Stimulated activated CD4-positive, alpha-beta T cell treated with anti-CD3 and anti-CD28 coated beads, Interleukin-12 subunit alpha, Interleukin-12 subunit beta, amount 100 ng/mL, for 4 hours (primary cell): ENCODE measurements around the gene VWA5B1.

ENCODE experiments used
- DNase-seq: peaks from one replicate; pipeline ENCODE4 v3.0.0-alpha.2; 2020

The VWA5B1 gene

DNA sequence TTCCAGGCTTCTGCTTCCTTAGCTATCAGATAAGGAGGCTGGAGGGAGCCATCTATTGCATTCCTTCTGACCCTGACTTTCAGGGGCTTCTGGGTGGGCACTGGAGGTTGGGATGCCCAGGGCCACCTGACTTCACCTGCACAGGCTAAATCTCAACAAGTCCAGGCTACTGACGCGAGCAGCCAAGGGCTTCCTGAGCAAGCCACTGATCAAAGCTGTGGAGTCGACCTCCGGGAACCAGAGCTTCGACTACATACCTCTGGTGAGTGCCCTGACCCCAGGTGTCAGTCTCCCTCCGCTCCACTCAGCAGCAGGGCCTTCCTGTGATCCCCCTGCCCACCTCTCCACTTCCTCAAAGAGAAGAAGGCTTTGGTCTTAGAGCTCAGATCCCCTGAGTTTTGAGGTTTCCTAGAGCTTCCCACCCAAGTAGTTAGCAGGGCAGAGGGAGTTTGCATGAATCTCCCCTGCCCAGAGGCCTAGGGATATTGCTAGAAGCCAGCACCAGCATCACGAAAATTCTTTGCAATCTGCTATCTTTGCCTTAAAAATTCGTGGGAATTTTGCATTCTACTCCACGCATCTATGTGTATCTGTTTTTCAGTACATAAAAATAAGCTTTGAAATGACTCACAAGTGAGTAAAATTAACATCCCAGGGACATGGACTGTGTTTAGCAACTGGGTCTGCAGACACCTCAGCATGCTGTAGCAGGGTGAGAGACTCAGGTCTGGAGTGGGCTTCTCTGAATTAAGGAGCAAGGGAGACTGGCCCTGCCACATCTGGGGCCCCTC, 61.4 kb downstream of the VWA5B1 start:
- DNase-seq: no peak

DNA sequence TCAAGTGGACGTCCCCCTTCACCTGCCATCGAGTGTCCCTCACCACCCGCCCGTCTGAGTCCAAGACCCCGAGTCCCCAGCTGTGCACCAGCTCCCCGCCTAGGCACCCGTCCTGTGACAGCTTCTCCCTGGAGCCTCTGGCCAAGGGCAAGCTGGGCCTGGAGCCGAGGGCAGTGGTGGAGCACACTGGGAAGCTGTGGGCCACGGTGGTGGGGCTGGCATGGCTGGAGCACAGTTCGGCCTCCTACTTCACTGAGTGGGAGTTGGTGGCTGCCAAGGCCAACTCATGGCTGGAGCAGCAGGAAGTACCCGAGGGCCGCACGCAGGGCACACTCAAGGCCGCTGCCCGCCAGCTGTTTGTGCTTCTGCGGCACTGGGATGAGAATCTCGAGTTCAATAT, 63.2 kb downstream of the VWA5B1 start:
- no peak for DNase-seq

DNA sequence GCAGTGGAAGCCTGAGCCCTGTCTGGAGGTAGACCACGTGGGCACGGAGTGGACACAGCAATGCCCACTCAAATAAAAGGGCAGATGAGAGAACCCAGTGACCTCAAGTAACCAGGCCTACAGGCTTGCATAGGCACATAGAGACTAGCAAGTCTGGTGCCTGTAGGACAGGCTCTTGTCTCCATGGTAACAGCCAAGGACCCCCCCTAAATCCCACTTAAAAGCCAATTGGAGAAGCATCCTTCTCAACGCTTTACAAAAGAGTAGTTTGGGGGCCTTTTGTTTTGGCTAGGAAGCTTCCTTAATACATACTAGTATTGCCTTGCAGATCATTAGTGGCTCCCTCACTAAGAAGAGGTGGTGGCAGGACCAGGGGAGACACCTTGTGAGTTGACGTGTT, 63.9 kb downstream of the VWA5B1 start:
- no peak for DNase-seq

- DNase-seq: no peak
These were observed 64.6 kb downstream of the VWA5B1 start for GRCh38 chr1:20355101-20355827.

DNA sequence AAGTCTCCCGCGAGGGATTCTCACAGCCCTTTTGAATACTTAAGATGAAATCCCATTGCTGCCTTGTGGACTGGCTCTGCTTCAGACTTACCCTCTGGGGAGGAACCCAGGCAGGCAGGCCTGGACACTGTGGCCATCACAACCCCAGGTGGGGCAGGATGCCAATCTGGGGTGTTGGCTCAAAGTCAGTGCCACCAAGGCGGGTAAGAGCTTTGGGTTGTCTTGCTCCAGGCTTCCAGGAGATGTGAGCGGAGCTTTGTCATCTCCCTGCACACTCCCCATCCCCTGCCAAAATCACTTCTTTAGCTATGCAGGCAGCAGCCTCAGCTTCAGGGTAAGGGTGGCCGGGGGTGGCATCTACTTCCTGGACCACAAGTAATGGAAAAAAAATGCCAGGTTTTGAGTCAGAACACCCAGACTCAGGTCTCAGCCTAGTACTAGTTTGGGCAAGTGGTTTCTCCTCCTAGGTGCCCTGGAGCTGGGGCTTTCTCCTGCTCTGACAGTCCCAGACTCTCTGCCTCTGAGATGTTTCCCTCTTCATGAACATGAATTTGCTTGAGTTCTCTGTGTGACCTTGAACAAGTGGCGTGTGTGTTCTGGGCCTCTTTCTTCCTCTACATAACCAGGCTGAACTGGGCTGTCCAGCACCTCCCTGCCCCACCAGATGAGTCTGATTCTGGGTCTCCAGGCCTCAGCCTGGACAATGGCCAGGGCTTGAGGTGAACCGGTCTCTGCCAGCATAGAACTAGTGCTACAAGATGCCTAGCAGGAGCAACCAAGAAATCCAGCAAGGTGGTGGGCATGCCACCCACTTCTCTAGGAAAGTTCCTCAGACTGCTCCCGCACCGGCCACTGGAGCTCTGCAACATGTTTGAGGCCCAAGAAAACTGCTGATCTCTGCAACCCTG, 65.4 kb downstream of the VWA5B1 start:
- no peak for DNase-seq

GRCh38 chr1:20356850-20357459, 66.3 kb downstream of the VWA5B1 start:
- DNase-seq: no peak

DNA sequence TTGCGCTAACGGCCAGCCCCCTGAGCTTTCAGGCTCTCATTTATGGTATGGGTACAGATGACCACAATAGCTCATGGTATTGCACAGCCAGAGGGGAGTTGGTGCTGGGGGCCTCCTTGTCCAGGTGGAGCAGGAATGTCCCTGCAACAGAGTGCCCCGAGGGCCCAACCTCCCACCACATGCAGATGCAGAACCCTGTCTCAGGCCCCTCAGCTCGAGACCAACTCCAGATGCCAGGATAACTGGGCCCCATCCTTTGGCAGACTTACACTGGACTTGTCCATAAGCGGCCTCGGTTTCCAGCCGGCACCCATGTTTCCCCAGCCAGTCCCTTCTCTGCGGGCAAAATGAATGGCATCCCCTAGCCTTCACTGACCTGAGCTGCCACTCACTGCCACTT, 67.1 kb downstream of the VWA5B1 start:
- DNase-seq: no peak

- no peak for DNase-seq
These were observed 68.1 kb downstream of the VWA5B1 start for GRCh38 chr1:20358761-20359263.

DNA sequence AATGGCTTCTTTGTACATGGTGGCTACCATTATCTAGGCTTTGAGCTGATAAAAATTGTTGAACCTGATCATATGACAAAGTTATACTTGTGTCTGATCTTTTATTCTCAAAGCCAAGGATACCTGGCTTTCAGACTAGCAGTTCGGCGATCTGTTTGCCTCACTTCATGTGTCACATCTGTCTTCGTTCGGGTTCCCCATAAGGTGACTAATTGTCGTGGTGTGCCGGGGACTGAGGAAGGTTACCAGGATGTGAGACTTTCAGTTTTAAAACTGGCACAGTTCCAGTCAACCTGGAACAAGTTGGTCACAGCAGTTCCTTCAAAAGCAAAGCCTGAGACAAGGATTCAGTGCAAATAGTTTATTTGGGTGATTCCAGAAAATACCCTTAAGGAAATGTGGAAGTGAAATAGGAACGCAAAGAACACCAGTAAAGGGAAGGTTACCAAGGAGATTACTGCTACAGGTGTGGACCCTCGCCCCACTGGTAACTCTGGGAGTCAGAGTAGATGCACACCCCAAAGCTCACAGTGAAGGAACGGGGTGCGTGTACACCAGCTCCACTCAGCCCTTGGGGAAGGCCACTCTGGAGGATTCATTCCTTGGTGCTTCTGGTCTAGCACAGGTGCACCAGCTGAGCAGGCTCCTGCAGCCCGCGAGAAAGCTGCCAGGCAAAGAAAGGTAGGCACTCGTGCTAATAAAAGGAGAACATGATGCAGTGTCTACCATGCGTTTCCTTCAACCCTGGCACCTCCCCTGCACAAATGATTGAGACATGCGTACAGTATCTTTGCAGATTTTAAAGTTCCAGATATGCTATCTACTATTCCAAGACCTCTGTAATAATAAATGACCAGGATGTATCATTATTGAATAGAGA, 69.0 kb downstream of the VWA5B1 start:
- peak; percentile 41 for DNase-seq

DNA sequence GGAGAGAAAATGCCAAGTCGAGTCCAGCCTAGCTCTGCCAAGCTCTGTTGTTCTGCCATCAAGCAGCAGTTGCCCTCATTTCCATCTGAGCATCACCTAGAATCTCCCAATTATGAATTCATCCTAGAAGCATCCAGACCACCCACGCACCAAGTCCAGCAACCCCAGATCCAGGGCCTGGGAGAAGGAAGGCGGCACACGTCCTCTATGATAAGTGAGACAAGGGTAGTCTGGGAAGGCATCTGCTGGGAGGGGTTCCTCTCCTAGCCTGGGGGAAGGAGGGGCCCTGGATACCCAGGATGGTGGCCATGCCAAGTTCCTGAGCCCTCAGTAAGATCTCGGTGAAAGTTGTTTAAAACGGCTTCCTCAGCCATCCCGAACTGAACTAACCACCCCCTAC, 70.7 kb downstream of the VWA5B1 start:
- DNase-seq: no peak

DNA sequence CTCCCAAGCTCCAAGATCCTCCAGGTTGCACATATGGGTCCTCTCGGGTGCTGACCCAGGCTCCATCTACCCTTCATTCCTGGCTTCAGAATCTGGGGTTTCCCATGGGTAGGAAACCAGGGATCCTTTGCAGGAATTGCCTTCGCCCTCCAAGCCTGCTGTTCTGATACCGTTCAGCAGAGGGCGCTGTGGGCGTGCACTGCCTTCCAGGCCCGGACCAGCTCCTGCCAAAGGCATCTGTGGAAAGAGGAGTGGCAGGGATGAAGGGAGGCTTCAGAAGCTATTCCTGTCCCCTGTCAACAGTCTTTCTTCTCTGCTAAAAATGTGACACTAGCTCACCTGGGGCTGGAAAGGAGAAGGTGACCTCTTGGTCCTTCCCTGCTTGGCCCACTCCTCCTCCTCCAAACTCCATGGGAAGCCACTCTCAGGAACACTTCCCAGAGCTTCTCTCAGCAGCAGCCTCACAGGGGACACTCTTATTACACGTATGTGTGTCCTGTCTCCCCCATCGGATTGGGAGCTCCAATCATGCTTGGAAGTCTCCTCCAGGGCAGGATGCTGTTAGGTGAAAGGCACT, 71.2 kb downstream of the VWA5B1 start:
- DNase-seq: peak; percentile 23

GRCh38 chr1:20362856-20363255, 72.2 kb downstream of the VWA5B1 start:
- no peak for DNase-seq

DNA sequence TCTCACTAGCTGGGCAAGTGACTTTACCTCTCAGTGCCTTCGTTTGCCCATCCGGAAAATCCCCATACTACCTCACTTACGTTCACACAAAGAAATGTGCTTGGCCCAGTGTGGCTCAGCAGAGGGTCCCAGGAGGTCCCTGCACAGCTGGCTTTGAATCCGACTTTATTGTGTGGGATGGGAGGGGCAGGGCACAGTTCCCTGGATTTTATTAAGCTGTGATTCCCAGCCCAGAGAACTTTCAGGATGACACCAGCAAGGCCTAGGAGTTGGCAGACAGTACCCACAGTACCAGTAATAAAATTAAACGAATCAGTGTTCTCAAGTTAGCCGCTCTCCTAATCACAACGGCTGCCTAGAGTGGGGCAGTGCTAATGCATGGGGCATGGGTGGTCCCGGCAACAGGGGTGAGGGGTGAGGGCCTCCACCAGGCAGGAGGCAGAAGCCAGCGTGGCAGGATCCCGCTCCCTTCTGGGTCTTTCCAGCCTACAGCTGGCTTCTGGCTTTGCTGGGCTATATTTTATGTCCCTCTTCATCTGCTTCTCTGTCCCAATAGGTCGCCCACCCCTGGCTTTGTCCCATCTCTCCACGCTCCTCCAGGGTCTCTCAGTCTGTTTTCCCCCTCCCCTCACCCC, 74.9 kb downstream of the VWA5B1 start:
- no peak for DNase-seq

DNA sequence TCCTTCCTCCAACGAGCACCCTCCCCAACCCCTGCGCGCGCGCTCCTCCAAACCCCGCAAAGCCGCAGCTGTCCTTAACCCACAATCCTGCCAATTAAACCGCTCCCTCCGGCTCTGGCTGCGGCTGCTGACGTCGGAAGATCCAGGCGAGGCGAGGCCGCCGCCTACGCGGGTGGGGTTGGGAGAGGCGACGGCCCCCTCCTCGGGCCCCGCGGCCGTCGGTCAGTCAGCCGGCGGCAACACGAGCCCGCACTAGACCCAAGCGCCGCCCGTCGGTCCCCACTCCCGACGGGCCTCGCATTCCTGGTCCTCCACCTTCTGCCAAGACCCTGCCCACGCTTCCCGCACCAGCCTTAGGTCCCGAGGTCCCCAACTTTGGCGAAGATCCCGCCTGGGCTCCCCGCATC, 75.4 kb downstream of the VWA5B1 start:
- DNase-seq: no peak

DNA sequence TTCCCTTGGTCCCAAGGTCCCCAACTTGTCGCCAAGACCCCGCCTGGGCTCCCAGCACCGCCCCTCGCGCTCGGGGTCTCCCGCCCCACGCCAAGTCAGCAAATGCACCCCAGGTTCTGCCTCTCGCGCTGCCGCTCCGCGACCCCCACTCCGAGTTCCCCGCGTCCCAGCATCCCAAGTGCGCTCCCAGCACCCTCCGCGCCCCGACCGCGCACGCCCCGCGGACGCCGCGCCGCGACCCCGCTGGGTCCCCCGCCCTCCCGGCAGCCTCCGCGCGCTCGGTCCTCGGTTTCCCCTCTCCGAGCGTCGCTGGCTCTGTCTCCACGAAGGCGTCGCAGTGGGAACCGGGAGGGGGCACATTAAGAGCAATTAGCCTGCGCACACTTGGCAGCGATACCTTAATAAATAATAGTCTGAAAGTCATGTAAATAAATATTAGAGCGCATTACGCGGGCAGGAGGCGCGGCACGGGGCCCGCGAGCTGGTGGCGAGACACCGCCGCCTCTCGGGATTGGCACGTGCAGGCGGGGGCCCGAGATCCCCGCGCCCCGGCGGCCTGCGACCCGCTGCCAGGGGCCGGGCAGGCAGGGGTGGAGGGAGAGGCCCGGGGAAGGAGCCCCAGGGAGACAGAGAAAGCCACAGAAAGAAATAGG, 75.9 kb downstream of the VWA5B1 start:
- DNase-seq: no peak

GRCh38 chr1:20367116-20367585, 76.5 kb downstream of the VWA5B1 start:
- peak; percentile 23 for DNase-seq

DNA sequence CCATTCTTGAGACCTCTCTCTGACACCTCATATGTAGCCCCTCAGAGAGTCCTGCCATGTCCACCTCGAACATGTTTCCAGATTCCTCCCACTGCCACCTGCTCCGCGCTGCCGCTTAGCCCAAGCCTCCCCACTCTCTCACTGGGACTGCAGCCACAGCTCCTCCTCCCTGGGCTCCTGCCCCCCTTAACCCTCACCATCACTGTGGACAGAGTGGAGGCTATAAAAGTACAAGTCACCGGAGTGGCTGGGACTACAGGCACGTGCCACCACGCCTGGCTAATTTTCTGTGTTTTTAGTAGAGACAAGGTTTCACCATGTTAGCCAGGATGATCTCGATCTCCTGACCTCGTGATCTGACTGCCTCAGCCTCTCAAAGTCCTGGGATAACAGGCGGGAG, 77.0 kb downstream of the VWA5B1 start:
- no peak for DNase-seq

- DNase-seq: no peak
These were observed 78.3 kb downstream of the VWA5B1 start for GRCh38 chr1:20368866-20369470.

GRCh38 chr1:20370698-20371097, 80.0 kb downstream of the VWA5B1 start:
- DNase-seq: no peak

- DNase-seq: no peak
These were observed 80.7 kb downstream of the VWA5B1 start for GRCh38 chr1:20371411-20371810.
